ENCODE measurements around the gene ABLIM3. TPM values are rescaled to one million over a fixed set of nuclear protein-coding genes. Genes with fewer than 3 reads are reported as not detected.

ABLIM3 gene
- total RNA-seq, 1 donor from 2014 or later, result 3.9 TPM

GRCh38 chr5:149175346-149176105, 34.2 kb downstream of the ABLIM3 start:
- peak overlapping the region; percentile 76 for H3K9ac ChIP-seq (ENCODE audit: low read length)
- H3K27ac ChIP-seq (ENCODE audit: low read depth, low read length), result peak overlapping the region; percentile 93
- H3K79me2 ChIP-seq (ENCODE audit: insufficient read depth, low read length), result peaks cover 4% of the 10 kb centered on the region
- H3K4me1 ChIP-seq (ENCODE audit: insufficient read depth, low read length), result peaks cover 39% of the 10 kb centered on the region
- Mint-ChIP-seq H3K27ac (ENCODE audit: unreplicated experiment) (peak overlapping the region; percentile 36), H3K36me3 (ENCODE audit: low read depth, unreplicated experiment) (no peaks in the 10 kb centered on the region), H3K27me3 (ENCODE audit: low read depth, unreplicated experiment) (no peaks in the 10 kb centered on the region), H3K9me3 (ENCODE audit: unreplicated experiment) (peaks cover 2% of the 10 kb centered on the region), H3K4me3 (ENCODE audit: unreplicated experiment) (no peak overlapping the region), H3K4me1 (ENCODE audit: low read depth, unreplicated experiment) (peaks cover 24% of the 10 kb centered on the region)
- no peak overlapping the region for H3K4me2 ChIP-seq (ENCODE audit: low read length)
- no peaks in the 10 kb centered on the region for H3K9me3 ChIP-seq (ENCODE audit: insufficient read depth, low read depth, low read length)
- no peaks in the 10 kb centered on the region for H3K27me3 ChIP-seq (ENCODE audit: insufficient read depth, low read length)
- no peaks in the 10 kb centered on the region for H3K36me3 ChIP-seq (ENCODE audit: insufficient read depth, low read length)
- no peak for TF ChIP-seq EZH2 (IDR thresholded peaks at IDR 0.05; ENCODE audit: insufficient read depth, low read length)
- TF ChIP-seq, protein P1, sequence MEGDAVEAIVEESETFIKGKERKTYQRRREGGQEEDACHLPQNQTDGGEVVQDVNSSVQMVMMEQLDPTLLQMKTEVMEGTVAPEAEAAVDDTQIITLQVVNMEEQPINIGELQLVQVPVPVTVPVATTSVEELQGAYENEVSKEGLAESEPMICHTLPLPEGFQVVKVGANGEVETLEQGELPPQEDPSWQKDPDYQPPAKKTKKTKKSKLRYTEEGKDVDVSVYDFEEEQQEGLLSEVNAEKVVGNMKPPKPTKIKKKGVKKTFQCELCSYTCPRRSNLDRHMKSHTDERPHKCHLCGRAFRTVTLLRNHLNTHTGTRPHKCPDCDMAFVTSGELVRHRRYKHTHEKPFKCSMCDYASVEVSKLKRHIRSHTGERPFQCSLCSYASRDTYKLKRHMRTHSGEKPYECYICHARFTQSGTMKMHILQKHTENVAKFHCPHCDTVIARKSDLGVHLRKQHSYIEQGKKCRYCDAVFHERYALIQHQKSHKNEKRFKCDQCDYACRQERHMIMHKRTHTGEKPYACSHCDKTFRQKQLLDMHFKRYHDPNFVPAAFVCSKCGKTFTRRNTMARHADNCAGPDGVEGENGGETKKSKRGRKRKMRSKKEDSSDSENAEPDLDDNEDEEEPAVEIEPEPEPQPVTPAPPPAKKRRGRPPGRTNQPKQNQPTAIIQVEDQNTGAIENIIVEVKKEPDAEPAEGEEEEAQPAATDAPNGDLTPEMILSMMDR (IDR thresholded peaks at IDR 0.05; ENCODE audit: insufficient read depth, low read depth, low read length), result no peak
- FAIRE-seq, result no peak
- H2AFZ ChIP-seq (ENCODE audit: low read depth, low read length), result no peak overlapping the region
- no peak overlapping the region for H3K4me3 ChIP-seq (ENCODE audit: insufficient read depth, low read depth, low read length)
- DNase-seq (ENCODE audit: low read depth), result no peak
- no peaks in the 10 kb centered on the region for H4K20me1 ChIP-seq (ENCODE audit: insufficient read depth, low read length)

DNA sequence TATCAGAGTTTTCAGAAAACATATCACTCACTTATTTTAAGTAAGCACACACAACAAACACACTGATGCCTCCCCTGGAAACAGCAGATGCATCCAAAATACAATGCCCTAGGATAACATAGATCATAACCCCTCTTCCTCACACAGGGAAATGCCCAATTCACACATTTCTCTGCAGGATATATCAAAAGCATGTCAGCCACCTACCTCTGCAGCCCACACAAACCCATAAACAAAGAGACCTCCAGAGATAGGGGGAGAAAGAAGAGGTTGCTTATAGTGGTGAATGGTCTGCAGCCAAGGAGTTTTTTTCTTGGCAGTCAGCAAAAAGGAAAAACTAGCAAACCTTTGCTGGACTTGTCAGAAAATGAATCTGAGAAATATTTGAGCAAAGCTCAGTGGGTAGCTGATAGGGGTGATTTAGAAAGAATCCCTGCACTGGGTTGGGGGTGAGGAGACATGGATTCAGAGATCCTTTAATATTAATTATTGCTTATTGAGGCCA, 36.1 kb downstream of the ABLIM3 start:
- Mint-ChIP-seq H3K9me3 (ENCODE audit: unreplicated experiment) (peaks cover 2% of the 10 kb centered on the region), H3K27ac (ENCODE audit: unreplicated experiment) (no peak overlapping the region), H3K27me3 (ENCODE audit: low read depth, unreplicated experiment) (no peaks in the 10 kb centered on the region), H3K4me3 (ENCODE audit: unreplicated experiment) (no peak overlapping the region), H3K4me1 (ENCODE audit: low read depth, unreplicated experiment) (peaks cover 26% of the 10 kb centered on the region), H3K36me3 (ENCODE audit: low read depth, unreplicated experiment) (no peaks in the 10 kb centered on the region)
- Histone ChIP-seq H3K27me3 (ENCODE audit: insufficient read depth, low read length) (no peaks in the 10 kb centered on the region), H3K79me2 (ENCODE audit: insufficient read depth, low read length) (peaks cover 4% of the 10 kb centered on the region), H3K4me1 (ENCODE audit: insufficient read depth, low read length) (peaks cover 28% of the 10 kb centered on the region), H3K36me3 (ENCODE audit: insufficient read depth, low read length) (no peaks in the 10 kb centered on the region), H4K20me1 (ENCODE audit: insufficient read depth, low read length) (no peaks in the 10 kb centered on the region), H3K4me3 (ENCODE audit: insufficient read depth, low read depth, low read length) (no peak overlapping the region), H3K9ac (ENCODE audit: low read length) (no peak overlapping the region), H3K4me2 (ENCODE audit: low read length) (no peak overlapping the region), H3K9me3 (ENCODE audit: insufficient read depth, low read depth, low read length) (no peaks in the 10 kb centered on the region), H3K27ac (ENCODE audit: low read depth, low read length) (no peak overlapping the region), H2AFZ (ENCODE audit: low read depth, low read length) (no peak overlapping the region)
- no peak for TF ChIP-seq EZH2 (IDR thresholded peaks at IDR 0.05; ENCODE audit: insufficient read depth, low read length)
- no peak for FAIRE-seq
- no peak for DNase-seq (ENCODE audit: low read depth)

- no peaks in the 10 kb centered on the region for H3K27me3 Mint-ChIP-seq (ENCODE audit: low read depth, unreplicated experiment)
- no peak overlapping the region for H3K4me3 Mint-ChIP-seq (ENCODE audit: unreplicated experiment)
- no peak overlapping the region for H2AFZ ChIP-seq (ENCODE audit: low read depth, low read length)
- no peak overlapping the region for H3K9ac ChIP-seq (ENCODE audit: low read length)
- DNase-seq (ENCODE audit: low read depth), result no peak
- H3K4me3 ChIP-seq (ENCODE audit: insufficient read depth, low read depth, low read length), result no peak overlapping the region
- no peaks in the 10 kb centered on the region for H3K36me3 Mint-ChIP-seq (ENCODE audit: low read depth, unreplicated experiment)
- no peaks in the 10 kb centered on the region for H4K20me1 ChIP-seq (ENCODE audit: insufficient read depth, low read length)
- H3K4me1 ChIP-seq (ENCODE audit: insufficient read depth, low read length), result peaks cover 22% of the 10 kb centered on the region
- no peaks in the 10 kb centered on the region for H3K36me3 ChIP-seq (ENCODE audit: insufficient read depth, low read length)
- no peak overlapping the region for H3K27ac Mint-ChIP-seq (ENCODE audit: unreplicated experiment)
- H3K9me3 ChIP-seq (ENCODE audit: insufficient read depth, low read depth, low read length), result no peaks in the 10 kb centered on the region
- FAIRE-seq, result no peak
- TF ChIP-seq, protein P1 (IDR thresholded peaks at IDR 0.05; ENCODE audit: insufficient read depth, low read depth, low read length), result no peak
- TF ChIP-seq EZH2 (IDR thresholded peaks at IDR 0.05; ENCODE audit: insufficient read depth, low read length), result no peak
- H3K9me3 Mint-ChIP-seq (ENCODE audit: unreplicated experiment), result no peaks in the 10 kb centered on the region
- H3K4me1 Mint-ChIP-seq (ENCODE audit: low read depth, unreplicated experiment), result peaks cover 24% of the 10 kb centered on the region
- no peak overlapping the region for H3K27ac ChIP-seq (ENCODE audit: low read depth, low read length)
- H3K4me2 ChIP-seq (ENCODE audit: low read length), result no peak overlapping the region
- H3K79me2 ChIP-seq (ENCODE audit: insufficient read depth, low read length), result peaks cover 3% of the 10 kb centered on the region
- H3K27me3 ChIP-seq (ENCODE audit: insufficient read depth, low read length), result no peaks in the 10 kb centered on the region
These were observed 36.7 kb downstream of the ABLIM3 start for GRCh38 chr5:149177911-149178565.
